GM19468 (cell line): ENCODE measurements around the gene KCNJ14.

Experiments
- ATAC-seq: cut with Tn5 transposase; IDR thresholded peaks from one replicate; pipeline ENCODE4 v1.9.1; 2021; ENCODE audit warnings: mild to moderate bottlenecking, moderate library complexity, moderate number of reproducible peaks; ENCODE audit not compliant: unreplicated experiment; ENCODE audit errors: extremely low read depth

The KCNJ14 gene

GRCh38 chr19:48469934-48470680, 14.7 kb downstream of the KCNJ14 start:
- ATAC-seq = no peak

DNA sequence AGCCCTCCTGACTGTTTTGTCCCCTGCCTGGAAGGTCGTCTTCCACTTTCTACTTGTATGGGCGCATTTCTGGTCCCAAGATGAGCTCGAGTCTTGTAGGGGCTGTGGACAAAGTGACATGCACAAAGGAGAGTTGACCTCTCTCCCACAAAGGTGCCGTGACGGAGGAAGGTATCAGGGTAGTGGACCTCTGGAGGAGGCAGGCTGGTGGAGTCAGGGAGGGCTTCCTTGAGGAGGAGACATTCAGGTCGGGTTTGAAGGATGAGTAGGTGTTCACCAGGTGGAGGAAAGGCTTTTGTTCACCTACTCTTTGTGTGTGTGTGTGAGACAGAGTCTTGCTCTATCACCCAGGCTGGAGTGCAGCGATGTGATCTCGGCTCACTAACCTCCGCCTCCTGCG, 15.5 kb downstream of the KCNJ14 start:
- ATAC-seq = no peak

- ATAC-seq = no peak
Measured at GRCh38 chr19:48471836-48472235, 16.5 kb downstream of the KCNJ14 start.

- ATAC-seq = no peak
Measured at GRCh38 chr19:48473161-48473966, 18.0 kb downstream of the KCNJ14 start.

- no peak for ATAC-seq
Measured at GRCh38 chr19:48474084-48474592, 18.8 kb downstream of the KCNJ14 start.

GRCh38 chr19:48475369-48476068, 20.1 kb downstream of the KCNJ14 start:
- no peak for ATAC-seq

DNA sequence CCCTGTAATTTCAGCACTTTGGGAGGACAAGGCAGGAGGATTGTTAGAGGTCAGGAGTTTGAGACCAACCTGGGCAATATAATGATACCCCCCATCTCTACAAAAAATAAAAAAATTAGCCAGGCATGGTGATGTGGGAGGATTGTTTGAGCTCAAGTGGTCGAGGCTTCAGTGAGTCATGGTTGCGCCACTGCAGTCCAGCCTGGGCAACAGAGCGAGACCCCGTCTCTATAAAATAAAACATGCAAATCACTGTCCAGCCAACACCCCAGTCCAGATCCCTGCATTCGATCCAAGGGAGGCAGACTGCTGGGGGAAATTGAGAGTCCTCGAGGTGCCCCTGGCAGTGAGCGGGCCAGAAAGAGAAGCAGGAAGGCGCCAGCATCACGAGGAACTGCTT, 20.8 kb downstream of the KCNJ14 start:
- no peak for ATAC-seq

- no peak for ATAC-seq
Measured at GRCh38 chr19:48477067-48477685, 21.8 kb downstream of the KCNJ14 start.

- ATAC-seq = no peak
Measured at GRCh38 chr19:48477698-48478338, 22.4 kb downstream of the KCNJ14 start.

DNA sequence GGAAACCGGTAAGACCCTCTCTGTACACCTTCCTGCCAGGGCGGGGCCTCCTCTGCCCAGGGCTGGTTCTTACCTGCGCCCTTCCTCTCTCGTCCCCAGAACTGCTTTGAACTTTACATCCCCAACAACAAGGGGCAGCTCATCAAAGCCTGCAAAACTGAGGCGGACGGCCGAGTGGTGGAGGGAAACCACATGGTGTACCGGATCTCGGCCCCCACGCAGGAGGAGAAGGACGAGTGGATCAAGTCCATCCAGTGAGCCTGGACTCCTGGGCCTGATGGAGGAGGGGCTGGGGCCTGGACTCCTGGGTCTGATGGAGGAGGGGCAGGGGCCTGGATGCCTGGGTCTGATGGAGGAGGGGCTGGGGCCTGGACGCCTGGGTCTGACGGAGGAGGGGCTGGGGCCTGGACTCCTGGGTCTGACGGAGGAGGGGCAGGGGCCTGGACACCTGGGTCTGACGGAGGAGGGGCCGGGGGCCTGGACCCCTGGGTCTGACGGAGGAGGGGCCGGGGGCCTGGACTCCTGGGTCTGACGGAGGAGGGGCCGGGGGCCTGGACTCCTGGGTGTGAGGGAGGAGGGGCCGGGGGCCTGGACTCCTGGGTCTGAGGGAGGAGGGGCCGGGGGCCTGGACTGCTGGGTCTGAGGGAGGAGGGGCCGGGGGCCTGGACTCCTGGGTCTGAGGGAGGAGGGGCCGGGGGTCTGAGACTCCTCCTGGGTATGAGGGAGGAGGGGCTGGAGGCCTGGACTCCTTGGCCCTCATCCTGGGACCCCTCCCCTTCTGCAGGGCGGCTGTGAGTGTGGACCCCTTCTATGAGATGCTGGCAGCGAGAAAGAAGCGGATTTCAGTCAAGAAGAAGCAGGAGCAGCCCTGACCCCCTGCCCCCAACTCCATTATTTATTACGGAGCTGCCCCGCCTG, 23.2 kb downstream of the KCNJ14 start:
- no peak for ATAC-seq

DNA sequence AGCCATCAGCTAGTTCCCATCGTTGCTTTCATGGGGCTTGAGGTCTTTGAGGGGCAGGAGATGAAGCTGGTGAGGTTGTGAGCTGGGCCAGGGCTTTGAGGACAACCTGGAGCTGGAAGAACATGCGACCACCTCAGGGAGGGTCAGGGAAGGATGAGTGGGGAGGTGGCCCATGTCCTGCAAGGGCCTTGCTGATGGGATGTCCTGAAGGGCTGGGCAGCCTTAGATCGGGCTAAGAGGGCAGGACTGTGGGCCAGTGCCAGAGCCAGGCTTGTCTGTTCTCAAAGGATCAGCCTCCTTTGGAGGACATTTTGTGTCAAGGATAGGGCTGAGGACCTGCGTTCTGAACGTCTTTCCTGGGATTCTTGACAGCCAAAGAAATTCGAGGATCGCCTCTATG, 24.3 kb downstream of the KCNJ14 start:
- ATAC-seq = no peak

DNA sequence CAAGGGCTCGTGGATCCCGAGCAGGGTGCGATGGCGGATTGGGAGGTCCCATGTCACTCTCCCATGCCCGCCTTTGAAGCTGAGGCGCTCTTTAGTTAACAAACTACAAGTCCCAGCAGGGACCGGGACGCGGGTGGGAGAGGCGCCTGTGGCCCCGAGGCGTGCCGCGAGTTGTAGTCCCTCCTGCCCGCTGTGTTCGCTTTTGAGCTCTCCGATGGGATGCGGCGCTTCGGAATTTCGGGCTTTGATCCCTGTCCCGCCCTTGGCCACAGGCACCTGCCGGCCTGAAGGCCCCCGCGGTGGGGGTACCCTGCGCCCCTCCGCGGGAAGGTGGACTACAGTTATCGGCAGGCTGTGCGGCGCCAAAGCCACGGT, 24.8 kb downstream of the KCNJ14 start:
- no peak for ATAC-seq

GRCh38 chr19:48480558-48481500, 25.5 kb downstream of the KCNJ14 start:
- ATAC-seq = no peak

- no peak for ATAC-seq
Measured at GRCh38 chr19:48481846-48482639, 26.7 kb downstream of the KCNJ14 start.

DNA sequence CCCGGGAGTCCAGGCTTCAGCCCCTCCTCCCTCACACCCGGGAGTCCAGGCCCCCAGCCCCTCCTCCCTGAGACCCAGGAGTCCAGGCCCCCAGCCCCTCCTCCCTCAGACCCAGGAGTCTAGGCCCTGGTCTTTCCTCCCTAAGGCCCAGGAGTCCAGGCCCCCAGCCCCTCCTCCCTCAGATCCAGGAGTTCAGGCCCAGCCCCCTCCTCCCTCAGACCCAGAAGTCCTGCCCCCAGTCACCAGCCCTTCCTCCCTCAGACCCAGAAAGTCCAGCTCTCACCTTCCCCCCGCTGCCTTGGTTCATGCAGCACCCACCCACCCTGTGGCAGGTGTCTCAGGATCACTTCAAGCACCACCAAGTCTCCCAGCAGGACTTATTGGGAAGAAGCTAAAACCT, 27.9 kb downstream of the KCNJ14 start:
- ATAC-seq = no peak

GRCh38 chr19:48484247-48484893, 29.0 kb downstream of the KCNJ14 start:
- no peak for ATAC-seq
